GM23338 (cell line): Measurements from ENCODE around the gene AFF2. TPM values are rescaled to one million over a fixed set of nuclear protein-coding genes. Genes with fewer than 3 reads are reported as not detected.

ENCODE experiments used
- ATAC-seq: fragments of 200-7000 bp; cut with Tn5 transposase; 3 replicates; pipeline ENCODE4 v1.9.1; 2020
- DNase-seq: peaks from one replicate; pipeline ENCODE4 v3.0.0-alpha.2; 2015; ENCODE audit warnings: low spot score
- H2AFZ ChIP-seq: fragments of 200-600 bp; sonication (generic); 2 replicates; pipeline ENCODE4 v1.8.0; 2016; ENCODE audit warnings: antibody characterized with exemption, mild to moderate bottlenecking, moderate library complexity
- H3F3A ChIP-seq: fragments of 200-600 bp; sonication (generic); replicated peaks from 2 replicates; pipeline ENCODE4 v1.8.0; 2017; ENCODE audit warnings: antibody characterized with exemption, mixed run types, low read depth
- H3K27ac ChIP-seq: fragments of 200-600 bp; sonication (generic); 2 replicates; pipeline ENCODE4 v1.6.1; 2016; ENCODE audit warnings: low read depth
- H3K27me3 ChIP-seq: fragments of 200-600 bp; sonication (generic); 2 replicates; pipeline ENCODE4 v1.8.0; 2016; ENCODE audit warnings: mild to moderate bottlenecking, mixed run types, moderate library complexity; ENCODE audit not compliant: insufficient read depth
- H3K36me3 ChIP-seq: fragments of 200-600 bp; sonication (generic); 2 replicates; pipeline ENCODE4 v1.8.0; 2016; ENCODE audit warnings: mild to moderate bottlenecking; ENCODE audit not compliant: insufficient read depth
- H3K4me1 ChIP-seq: fragments of 200-600 bp; sonication (generic); 2 replicates; pipeline ENCODE4 v1.8.0; 2016; ENCODE audit warnings: mild to moderate bottlenecking, moderate library complexity; ENCODE audit not compliant: insufficient read depth
- H3K4me2 ChIP-seq: fragments of 200-600 bp; sonication (generic); 2 replicates; pipeline ENCODE4 v1.7.1; 2017; ENCODE audit warnings: mixed run types
- H3K4me3 ChIP-seq: fragments of 200-600 bp; sonication (generic); 2 replicates; pipeline ENCODE4 v1.6.1; 2016; ENCODE audit warnings: mixed run types
- H3K79me2 ChIP-seq: fragments of 200-600 bp; sonication (generic); replicated peaks from 2 replicates; pipeline ENCODE4 v1.8.0; 2017; ENCODE audit warnings: mild to moderate bottlenecking; ENCODE audit not compliant: insufficient read depth
- H3K9me2 ChIP-seq: fragments of 200-600 bp; sonication (generic); 2 replicates; pipeline ENCODE4 v1.8.0; 2017; ENCODE audit not compliant: insufficient read depth
- H4K20me1 ChIP-seq: fragments of 200-600 bp; sonication (generic); replicated peaks from 2 replicates; pipeline ENCODE4 v1.8.0; 2017; ENCODE audit warnings: mild to moderate bottlenecking; ENCODE audit not compliant: insufficient read depth
- H3K27ac Mint-ChIP-seq: 2 replicates; pipeline ENCODE4 v1.8.0; 2020; ENCODE audit warnings: inconsistent platforms, mild to moderate bottlenecking, moderate library complexity, mixed read lengths
- H3K27me3 Mint-ChIP-seq: 3 replicates; pipeline ENCODE4 v1.8.0; 2022; ENCODE audit warnings: low read depth, mild to moderate bottlenecking, moderate library complexity, mixed read lengths, inconsistent platforms; ENCODE audit not compliant: insufficient read depth, poor library complexity
- H3K36me3 Mint-ChIP-seq: 3 replicates; pipeline ENCODE4 v1.8.0; 2021; ENCODE audit warnings: low read depth, mild to moderate bottlenecking, inconsistent platforms, moderate library complexity, mixed read lengths
- H3K4me1 Mint-ChIP-seq: 3 replicates; pipeline ENCODE4 v1.8.0; 2020; ENCODE audit warnings: mild to moderate bottlenecking, inconsistent platforms, mixed read lengths
- H3K4me3 Mint-ChIP-seq: 3 replicates; pipeline ENCODE4 v1.8.0; 2021; ENCODE audit warnings: moderate library complexity, mild to moderate bottlenecking, inconsistent platforms, mixed read lengths
- H3K9me3 Mint-ChIP-seq: 3 replicates; pipeline ENCODE4 v1.8.0; 2020; ENCODE audit warnings: moderate library complexity, mild to moderate bottlenecking, inconsistent platforms, mixed read lengths
- EZH2 ChIP-seq: fragments of 200-600 bp; sonication (generic); IDR thresholded peaks from one replicate; pipeline ENCODE4 v1.8.0; 2017; ENCODE audit warnings: antibody characterized with exemption, mild to moderate bottlenecking, low read depth; ENCODE audit not compliant: unreplicated experiment
- EZH2phosphoT487 ChIP-seq: fragments of 200-600 bp; sonication (generic); IDR thresholded peaks from one replicate; pipeline ENCODE4 v1.8.1; 2018; ENCODE audit warnings: antibody characterized with exemption; ENCODE audit not compliant: unreplicated experiment
- JUNB ChIP-seq: IDR thresholded peaks from one replicate; pipeline ENCODE4 v1.6.1; 2016; ENCODE audit warnings: antibody characterized with exemption; ENCODE audit not compliant: unreplicated experiment
- NANOG ChIP-seq: IDR thresholded peaks from 2 replicates; pipeline ENCODE4 v1.6.1; 2016; ENCODE audit warnings: antibody characterized with exemption, borderline replicate concordance
- ZNF114 ChIP-seq: fragments of 250-450 bp; sonication (Bioruptor Pico); IDR thresholded peaks from 2 replicates; pipeline ENCODE4 v1.5.0; 2020; ENCODE audit warnings: mild to moderate bottlenecking, moderate library complexity
- ZNF331 ChIP-seq: fragments of 250-450 bp; sonication (Bioruptor Pico); IDR thresholded peaks from 2 replicates; pipeline ENCODE4 v1.5.0; 2020; ENCODE audit warnings: low read depth, mild to moderate bottlenecking, moderate library complexity
- ZNF462 ChIP-seq: fragments of 250-450 bp; sonication (Bioruptor Pico); IDR thresholded peaks from 2 replicates; pipeline ENCODE4 v1.5.0; 2020; ENCODE audit warnings: mild to moderate bottlenecking, moderate library complexity
- polyA plus RNA-seq: library from polyadenylated mRNA; unstranded; fragments of >200 nt; fragmentation: Nextera tagmentation; extraction: Ambion mirVana; gene quantifications from 2 replicates; pipeline ENCODE4 v1.2.1, GENCODE V29; 2016
- total RNA-seq: library from RNA; depleted of rRNA; stranded (reverse); fragments of >200 nt; shearing (Covaris generic); gene quantifications from 2 replicates; pipeline ENCODE4 v1.2.3, GENCODE V29; 2014

AFF2 gene
- total and polyA plus RNA-seq, 2 experiments from 2014 or later: 1.6 to 5.8 TPM

GRCh38 chrX:148976571-148977400 lies 476.4 kb downstream of the AFF2 start:
- no peaks in the 10 kb centered on the region for H3K79me2 ChIP-seq
- H3K4me3 ChIP-seq: no peak overlapping the region
- H3K4me1 Mint-ChIP-seq: no peaks in the 10 kb centered on the region; the same call in 2 of the 3 replicates
- H3K9me3 Mint-ChIP-seq: no peaks in the 10 kb centered on the region
- H3K36me3 ChIP-seq: no peaks in the 10 kb centered on the region
- no peaks in the 10 kb centered on the region for H3K27me3 Mint-ChIP-seq
- H3K4me1 ChIP-seq: no peaks in the 10 kb centered on the region
- H3K36me3 Mint-ChIP-seq: no peaks in the 10 kb centered on the region
- no peak overlapping the region for H2AFZ ChIP-seq
- H3K27ac Mint-ChIP-seq: no peak overlapping the region
- no peaks in the 10 kb centered on the region for H3K27me3 ChIP-seq
- no peaks in the 10 kb centered on the region for H4K20me1 ChIP-seq
- TF ChIP-seq ZNF331 (CRISPR knock-in tag) (no peak), ZNF114 (CRISPR knock-in tag) (no peak), JUNB (no peak), EZH2phosphoT487 (no peak), NANOG (no peak), EZH2 (no peak), ZNF462 (CRISPR knock-in tag) (no peak)
- no peak overlapping the region for H3K4me3 Mint-ChIP-seq
- no peaks in the 10 kb centered on the region for H3F3A ChIP-seq
- H3K4me2 ChIP-seq: no peak overlapping the region
- H3K27ac ChIP-seq: no peak overlapping the region
- ATAC-seq (no peak), DNase-seq (no peak)
- H3K9me2 ChIP-seq: no peaks in the 10 kb centered on the region
